Hippocampal formation (tissue), 2 donors: ENCODE measurements around the gene DDX21.
"Not testable (repeated sequence)": the region's sequence is repeated elsewhere in the genome, so short reads cannot be mapped to it uniquely, and the experiment has no call there.

Experiments
- DNase-seq, 2 donors: peaks; one replicate each; lab custom pipeline; 2025; lab: John Stamatoyannopoulos, UW

Gene DDX21

GRCh38 chr10:68988530-68989316 lies 32.8 kb downstream of the DDX21 start, which contains the start of gene KIFBP:
KIFBP (plus strand) TSS chr10:68988803; CDS start chr10:68988833, 30 bp downstream.
- peak; percentile 94 to 99 for DNase-seq

GRCh38 chr10:68989317-68989990 lies 33.5 kb downstream of the DDX21 start:
- DNase-seq: no peak

- no peak for DNase-seq
Measured at GRCh38 chr10:68992636-68993440, 36.9 kb downstream of the DDX21 start.

GRCh38 chr10:68997211-68997610 lies 41.2 kb downstream of the DDX21 start:
- no peak for DNase-seq

DNA sequence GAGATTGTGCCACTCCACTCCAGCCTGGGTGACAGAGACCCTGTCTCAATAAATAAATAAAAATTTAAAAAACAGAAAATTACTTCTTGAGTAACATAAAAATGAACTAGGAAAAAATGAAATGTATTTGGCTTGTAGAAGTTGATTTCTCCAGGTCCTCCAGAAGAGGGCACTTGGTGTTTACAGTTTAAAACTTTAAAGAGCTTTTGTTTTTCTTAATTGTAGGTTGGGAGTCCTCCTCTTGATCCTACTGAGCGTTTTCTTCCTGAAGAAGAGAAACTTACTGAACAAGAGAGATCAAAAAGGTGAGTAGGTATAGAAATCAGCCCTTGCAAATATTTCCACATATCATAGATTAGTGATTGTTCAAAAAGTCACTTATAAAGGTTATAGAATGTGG lies 48.9 kb downstream of the DDX21 start:
- peak in 1 of 2 donors; percentile 9 for DNase-seq

DNA sequence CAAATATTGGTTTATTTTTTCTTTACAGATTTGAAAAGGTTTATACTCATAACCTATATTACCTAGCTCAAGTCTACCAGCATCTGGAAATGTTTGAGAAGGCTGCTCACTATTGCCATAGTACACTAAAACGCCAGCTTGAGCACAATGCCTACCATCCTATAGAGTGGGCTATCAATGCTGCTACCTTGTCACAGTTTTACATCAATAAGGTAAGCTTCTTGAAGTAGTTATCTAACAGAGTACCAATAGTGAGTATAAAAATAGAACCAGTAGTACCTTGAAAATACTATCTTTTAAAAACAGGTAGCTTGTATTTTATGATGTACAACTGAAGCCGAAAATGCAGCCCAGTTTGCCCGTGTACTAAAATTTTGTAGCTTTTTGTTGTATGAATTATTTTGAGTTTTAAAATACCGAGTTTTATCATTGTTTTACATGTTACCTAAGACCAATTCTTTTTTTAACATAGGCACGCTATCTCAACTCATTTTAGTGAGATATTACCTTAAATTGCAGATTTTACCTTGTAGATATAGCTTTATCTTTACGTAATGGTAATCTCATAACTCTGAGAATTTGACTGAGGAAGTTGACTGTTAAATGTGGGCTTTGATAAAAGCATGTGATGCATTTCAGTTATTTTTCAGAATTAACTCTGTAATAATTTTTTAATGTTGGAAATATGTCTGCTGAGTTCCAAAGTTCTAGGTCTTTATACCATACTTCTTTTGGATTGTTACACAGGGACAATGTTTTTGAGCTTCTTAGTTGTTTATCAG lies 49.9 kb downstream of the DDX21 start:
- DNase-seq: no peak

DNA sequence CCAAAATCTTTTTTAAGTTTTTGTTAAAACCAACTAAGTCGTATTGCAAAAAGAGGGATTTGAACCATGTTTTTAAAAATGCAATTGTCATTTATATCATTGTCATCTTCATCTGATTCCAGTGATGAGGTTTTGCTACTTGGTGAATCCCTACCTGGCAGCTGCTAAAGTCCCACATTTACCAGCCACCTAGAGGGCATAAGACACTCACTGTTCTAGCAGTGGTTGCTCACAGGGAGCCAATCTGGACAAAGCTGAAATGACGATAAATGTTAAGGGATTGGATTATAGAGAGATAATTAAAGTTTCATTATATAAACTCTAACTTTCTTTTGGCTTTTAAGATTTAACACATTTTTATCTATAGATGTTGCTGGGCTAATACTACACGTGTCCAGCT lies 51.3 kb downstream of the DDX21 start:
- DNase-seq: no peak

DNA sequence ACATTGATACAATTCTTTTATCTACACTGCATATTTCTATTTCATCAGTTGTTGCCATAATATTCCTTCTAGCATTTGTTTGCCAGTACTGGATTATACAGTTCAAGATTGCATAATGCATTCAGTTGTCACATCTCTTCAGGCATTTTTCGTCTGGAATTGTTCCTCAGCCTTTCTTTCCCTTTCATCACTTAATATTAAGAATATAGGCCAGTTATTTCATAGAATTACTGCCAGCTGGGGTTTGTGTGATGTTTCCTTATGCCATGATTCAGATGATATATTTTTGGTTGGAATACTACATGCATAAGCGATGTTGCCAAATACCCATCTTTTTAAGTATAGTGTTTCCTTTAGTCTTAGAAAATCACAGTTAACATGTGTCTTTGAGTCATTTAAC lies 53.4 kb downstream of the DDX21 start:
- DNase-seq: no peak

DNA sequence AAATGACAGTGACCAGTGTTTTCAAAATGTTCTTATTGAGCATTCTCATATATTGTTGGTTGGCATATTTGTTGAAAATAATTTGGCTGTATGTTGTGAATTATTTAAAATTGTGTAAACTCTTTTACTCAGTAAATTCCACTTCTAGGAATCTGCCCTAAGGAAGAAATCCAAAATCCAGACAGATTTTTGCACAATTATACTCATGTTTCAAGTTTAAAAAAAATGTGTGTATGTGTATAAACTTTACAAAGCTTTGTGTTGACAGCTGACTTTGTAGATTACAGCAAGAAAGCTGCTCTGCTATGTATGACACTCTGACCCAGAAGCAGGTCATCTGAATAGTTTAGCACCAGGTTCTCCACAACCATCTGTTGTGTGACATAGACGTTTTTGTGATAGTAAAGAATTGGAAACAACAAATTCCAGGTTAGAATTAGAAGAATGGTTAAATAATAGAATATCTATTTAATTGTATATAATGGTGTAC lies 54.2 kb downstream of the DDX21 start:
- no peak for DNase-seq

- DNase-seq: not testable (repeated sequence)
Measured at GRCh38 chr10:69012778-69013177, 56.8 kb downstream of the DDX21 start.

- no peak for DNase-seq
Measured at GRCh38 chr10:69014171-69014570, 58.2 kb downstream of the DDX21 start.

GRCh38 chr10:69018613-69019012 lies 62.6 kb downstream of the DDX21 start:
- DNase-seq: no peak

DNA sequence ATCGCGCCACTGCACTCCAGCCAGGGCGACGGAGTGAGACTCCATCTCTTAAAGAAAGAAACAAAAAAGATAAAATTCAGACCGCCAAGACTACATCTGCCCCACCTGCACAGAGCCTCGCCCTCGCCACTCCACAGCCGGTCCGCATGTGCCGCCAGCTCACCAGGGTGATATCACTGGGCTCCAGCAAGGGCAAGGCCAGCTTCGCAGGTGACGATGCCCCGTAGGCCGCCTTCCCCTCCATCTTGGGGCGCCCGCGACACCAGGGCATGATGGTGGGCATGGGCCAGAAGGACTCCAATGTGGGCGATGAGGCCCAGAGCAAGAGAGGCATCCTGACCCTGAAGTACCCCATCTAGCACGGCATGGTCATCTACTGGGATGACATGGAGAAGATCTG lies 66.6 kb downstream of the DDX21 start:
- no peak for DNase-seq

GRCh38 chr10:69025370-69025896 lies 69.5 kb downstream of the DDX21 start:
- DNase-seq: no peak

DNA sequence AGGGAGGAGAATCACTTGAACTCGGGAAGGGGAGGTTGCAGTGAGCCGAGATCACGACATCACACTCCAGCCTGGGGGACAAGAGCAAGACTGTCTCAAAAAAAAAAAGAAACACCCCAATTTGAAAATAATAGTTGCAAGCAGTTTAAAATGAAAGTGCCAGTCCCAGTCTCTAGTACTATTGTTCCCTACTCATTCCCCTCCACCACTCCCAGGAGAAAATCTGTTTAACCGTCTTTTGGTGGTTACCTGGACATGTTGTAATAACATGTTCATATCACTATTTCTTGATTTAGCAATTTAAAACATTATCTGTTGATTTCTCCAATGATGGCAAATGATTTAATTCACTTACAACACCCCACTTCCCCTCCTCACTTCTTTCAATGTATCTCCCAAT lies 77.3 kb downstream of the DDX21 start:
- no peak for DNase-seq
